Measurements from ENCODE around the gene PNMT.
A peak's percentile ranks its signal among the peaks of the same experiment; 100 is the strongest.

PNMT gene

GRCh38 chr17:39671651-39672521 lies 3.6 kb downstream of the PNMT start:
- DNase-seq, result peak; percentile 71

- no peak for DNase-seq
These were observed 4.5 kb downstream of the PNMT start for GRCh38 chr17:39672522-39673334.

- no peak for DNase-seq
These were observed 5.3 kb downstream of the PNMT start for GRCh38 chr17:39673335-39674081.

- no peak for DNase-seq
These were observed 5.9 kb downstream of the PNMT start for GRCh38 chr17:39674179-39674578.

- peak; percentile 62 for DNase-seq
These were observed 6.6 kb downstream of the PNMT start for GRCh38 chr17:39674702-39675389.

GRCh38 chr17:39675390-39676082 lies 7.3 kb downstream of the PNMT start:
- DNase-seq, result no peak

- DNase-seq, result peak; percentile 90
These were observed 8.1 kb downstream of the PNMT start for GRCh38 chr17:39676198-39676819.

GRCh38 chr17:39677072-39677471 lies 8.8 kb downstream of the PNMT start:
- DNase-seq, result no peak

GRCh38 chr17:39677542-39678339 lies 9.5 kb downstream of the PNMT start:
- DNase-seq, result no peak

- DNase-seq, result no peak
These were observed 10.3 kb downstream of the PNMT start for GRCh38 chr17:39678340-39679116.

- DNase-seq, result peak; percentile 94
These were observed 11.4 kb downstream of the PNMT start for GRCh38 chr17:39679521-39680192.

GRCh38 chr17:39683295-39683939 lies 15.2 kb downstream of the PNMT start:
- DNase-seq, result peak; percentile 81

GRCh38 chr17:39684369-39685192 lies 16.3 kb downstream of the PNMT start:
- DNase-seq, result no peak

GRCh38 chr17:39687101-39687545 lies 18.9 kb downstream of the PNMT start:
- no peak for DNase-seq

GRCh38 chr17:39687546-39688474 lies 19.6 kb downstream of the PNMT start, which contains the start of gene PGAP3:
Gene PGAP3, minus strand, starts transcription at chr17:39688057. Its CDS starts 43 bp downstream, at chr17:39688014.
- peak; percentile 97 for DNase-seq

GRCh38 chr17:39688475-39688835 lies 20.2 kb downstream of the PNMT start:
- DNase-seq, result no peak
